Measurements from ENCODE around the gene SNAP23. TPM values are rescaled to one million over a fixed set of nuclear protein-coding genes. Genes with fewer than 3 reads are reported as not detected.

Gene SNAP23
- total RNA-seq, 4 donors from 2014 or later = 50.0 to 71.8 (median 57.2) TPM

- peak overlapping the region in 2 of 4 donors; percentile 42 to 55 for H3K27ac ChIP-seq
- no peak overlapping the region for H3K4me3 ChIP-seq
- no peaks in the 10 kb centered on the region for H3K9me3 ChIP-seq
- no peaks in the 10 kb centered on the region for H3K27me3 ChIP-seq
- TF ChIP-seq POLR2AphosphoS5 (IDR thresholded peaks at IDR 0.05) (no peak), CTCF (IDR thresholded peaks at IDR 0.05) (peak in 1 of 4 experiments; percentile 9)
- WGBS, 2 donors (ENCODE audit: low coverage in 1 of 2) = 33 to 35% methylated on average over 5 to 9 of the region's 9 CpGs
- peaks cover 0 to 3% of the 10 kb centered on the region in 2 donors for H3K36me3 ChIP-seq
- ATAC-seq = peak; percentile 72
- H3K4me1 ChIP-seq = peaks cover 5 to 46% (median 7%) of the 10 kb centered on the region in 3 donors
Measured at GRCh38 chr15:42508263-42508690, 12.8 kb downstream of the SNAP23 start.

DNA sequence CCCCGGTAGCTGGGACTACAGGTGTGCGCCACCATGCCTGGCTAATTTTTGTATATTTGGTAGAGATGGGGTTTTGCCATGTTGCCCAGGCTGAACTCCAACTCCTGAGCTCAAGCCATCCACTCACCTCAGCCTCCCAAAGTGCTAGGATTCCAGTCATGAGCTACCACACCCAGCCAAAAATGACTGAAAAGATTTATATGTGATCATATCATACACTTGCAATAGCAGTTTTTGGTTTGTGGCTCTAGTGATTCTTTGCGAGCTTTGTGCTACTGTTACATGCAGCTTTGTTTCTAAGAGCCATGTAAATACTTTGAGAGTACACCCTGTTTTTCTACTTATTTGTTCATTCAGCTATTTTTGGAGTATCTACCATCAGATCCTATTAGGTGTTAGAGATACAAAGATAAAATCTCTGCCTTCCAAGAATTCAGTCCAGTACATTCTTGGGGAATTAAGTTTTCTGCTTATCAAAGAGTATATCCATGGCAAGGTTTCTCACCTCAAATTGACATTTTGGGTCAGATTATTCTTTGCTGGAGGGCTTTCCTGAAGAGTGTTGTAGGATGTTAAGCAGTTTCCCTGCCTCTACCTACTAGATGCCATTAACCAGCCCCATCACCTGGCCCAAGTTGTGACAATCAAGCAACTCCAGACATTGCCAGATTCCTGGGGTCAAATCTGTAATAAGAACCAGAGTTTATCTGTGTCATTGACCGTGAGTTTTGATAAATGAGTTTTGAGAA lies 15.0 kb downstream of the SNAP23 start:
- no peak overlapping the region for H3K4me3 ChIP-seq
- TF ChIP-seq EP300 (IDR thresholded peaks at IDR 0.05) = no peak
- no peak for TF ChIP-seq POLR2AphosphoS5 (IDR thresholded peaks at IDR 0.05)
- TF ChIP-seq CTCF (IDR thresholded peaks at IDR 0.05) = no peak
- no peak for TF ChIP-seq POLR2A (IDR thresholded peaks at IDR 0.05)
- peaks cover 5 to 35% (median 7%) of the 10 kb centered on the region in 3 donors for H3K4me1 ChIP-seq
- no peak for ATAC-seq
- no peaks in the 10 kb centered on the region for H3K9me3 ChIP-seq
- H3K27me3 ChIP-seq = no peaks in the 10 kb centered on the region
- WGBS, 2 donors (ENCODE audit: low coverage in 1 of 2) = 79 to 88% methylated on average over 3 to 4 of the region's 4 CpGs
- peaks cover 0 to 24% of the 10 kb centered on the region in 2 donors for H3K36me3 ChIP-seq
- H3K27ac ChIP-seq = peak overlapping the region in 3 of 4 donors; percentile 23 to 41 (median 31)

DNA sequence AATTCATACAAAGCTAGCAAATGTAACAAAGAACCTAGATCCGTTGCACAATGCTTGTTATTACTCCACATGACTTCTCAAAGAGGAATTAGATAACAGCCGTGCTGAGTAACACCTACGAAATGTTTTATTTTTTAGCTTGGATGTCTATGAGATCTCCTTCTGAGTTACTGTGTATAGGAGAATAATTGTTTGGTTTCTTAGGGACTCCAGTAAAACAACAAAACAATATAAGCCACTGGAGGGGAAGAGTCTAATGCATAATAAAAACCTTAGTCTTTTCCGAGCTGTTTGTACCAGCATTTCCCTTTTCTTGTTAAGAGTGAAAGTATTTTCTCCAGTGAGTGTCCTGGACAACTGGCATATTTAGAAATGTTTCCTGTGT lies 15.6 kb downstream of the SNAP23 start:
- 41 to 72% methylated on average over 4 of the region's 4 CpGs for WGBS, 2 donors (ENCODE audit: low coverage in 1 of 2)
- ATAC-seq = peak; percentile 54

GRCh38 chr15:42523331-42523730 lies 27.9 kb downstream of the SNAP23 start:
- Histone ChIP-seq H3K4me3 (no peak overlapping the region), H3K36me3 (peaks cover 0 to 84% of the 10 kb centered on the region in 2 donors), H3K4me1 (no peaks in the 10 kb centered on the region), H3K27ac (no peak overlapping the region), H3K27me3 (no peaks in the 10 kb centered on the region), H3K9me3 (no peaks in the 10 kb centered on the region)
- 91 to 100% methylated on average over 1 to 2 of the region's 2 CpGs for WGBS, 2 donors (ENCODE audit: low coverage in 1 of 2)
- ATAC-seq = no peak
- no peak for TF ChIP-seq EP300 (IDR thresholded peaks at IDR 0.05)
- TF ChIP-seq POLR2A (IDR thresholded peaks at IDR 0.05) = no peak
- no peak for TF ChIP-seq CTCF (IDR thresholded peaks at IDR 0.05)
- no peak for TF ChIP-seq POLR2AphosphoS5 (IDR thresholded peaks at IDR 0.05)

More for the DNA sequence above, 15.6 kb downstream of the SNAP23 start:
- no peaks in the 10 kb centered on the region for H3K9me3 ChIP-seq
- TF ChIP-seq CTCF (IDR thresholded peaks at IDR 0.05) (no peak), POLR2A (IDR thresholded peaks at IDR 0.05) (no peak), POLR2AphosphoS5 (IDR thresholded peaks at IDR 0.05) (no peak), EP300 (IDR thresholded peaks at IDR 0.05) (no peak)
- H3K4me1 ChIP-seq = peaks cover 5 to 35% (median 7%) of the 10 kb centered on the region in 3 donors
- peak overlapping the region; percentile 23 to 41 (median 32) for H3K27ac ChIP-seq
- H3K27me3 ChIP-seq = no peaks in the 10 kb centered on the region
- no peak overlapping the region for H3K4me3 ChIP-seq
- H3K36me3 ChIP-seq = peaks cover 0 to 30% of the 10 kb centered on the region in 2 donors

- Histone ChIP-seq H3K4me1 (no peaks in the 10 kb centered on the region), H3K9me3 (no peaks in the 10 kb centered on the region), H3K27me3 (no peaks in the 10 kb centered on the region), H3K27ac (no peak overlapping the region), H3K4me3 (no peak overlapping the region), H3K36me3 (peaks cover 5 to 90% of the 10 kb centered on the region in 2 donors)
- WGBS, 2 donors (ENCODE audit: low coverage in 1 of 2) = 84 to 93% methylated on average over 3 of the region's 3 CpGs
- ATAC-seq = no peak
- no peak for TF ChIP-seq POLR2A (IDR thresholded peaks at IDR 0.05)
Measured at GRCh38 chr15:42528970-42529369, 33.5 kb downstream of the SNAP23 start.

All from gastroesophageal sphincter (tissue), 4 donors.